IPS-20b (cell line): ENCODE data around the gene CEBPB.
"Not testable (repeated sequence)": the region's sequence is repeated elsewhere in the genome, so short reads cannot be mapped to it uniquely, and the experiment has no call there.

Experiments
- H3K27ac ChIP-seq: one replicate; pipeline ENCODE4 v1.5.1; 2013; ENCODE audit warnings: low read length
- H3K27me3 ChIP-seq: 2 replicates; pipeline ENCODE4 v1.6.1; 2013; ENCODE audit warnings: mild to moderate bottlenecking, low read length, inconsistent platforms; ENCODE audit not compliant: insufficient read depth
- H3K36me3 ChIP-seq: 2 replicates; pipeline ENCODE4 v1.6.1; 2013; ENCODE audit warnings: low read depth, mild to moderate bottlenecking, inconsistent platforms, low read length, moderate library complexity; ENCODE audit not compliant: insufficient read depth
- H3K4me1 ChIP-seq: 2 replicates; pipeline ENCODE4 v1.6.1; 2013; ENCODE audit warnings: mild to moderate bottlenecking, control low read depth, inconsistent platforms, low read length, moderate library complexity; ENCODE audit not compliant: insufficient read depth
- H3K4me3 ChIP-seq: 2 replicates; pipeline ENCODE4 v1.5.1; 2013; ENCODE audit warnings: mild to moderate bottlenecking, low read length, inconsistent platforms
- H3K9ac ChIP-seq: 2 replicates; pipeline ENCODE4 v1.6.1; 2013; ENCODE audit warnings: low read depth, mild to moderate bottlenecking, inconsistent platforms, low read length, moderate library complexity
- H3K9me3 ChIP-seq: 2 replicates; pipeline ENCODE4 v1.6.1; 2013; ENCODE audit warnings: mild to moderate bottlenecking, low read depth, low read length, inconsistent platforms; ENCODE audit not compliant: insufficient read depth

CEBPB gene

DNA sequence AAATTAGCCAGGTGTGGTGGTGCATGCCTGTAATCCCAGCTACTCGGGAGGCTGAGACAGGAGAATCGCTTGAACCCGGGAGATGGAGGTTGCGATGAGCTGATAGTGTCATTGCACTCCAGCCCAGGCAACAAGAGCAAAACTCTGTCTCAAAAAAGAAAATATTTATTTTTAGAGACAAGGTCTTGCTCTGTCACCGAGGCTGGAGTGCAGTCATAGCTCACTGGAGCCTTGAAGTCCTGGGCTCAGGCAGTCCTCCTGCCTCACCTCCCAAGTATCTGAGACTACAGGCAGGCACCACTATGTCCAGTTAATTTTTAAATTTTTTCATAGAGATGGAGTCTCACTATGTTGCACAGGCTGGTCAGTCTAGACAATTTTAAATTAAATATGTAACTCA is 16.2 kb upstream of the CEBPB start:
- no peak overlapping the region for H3K4me3 ChIP-seq
- peaks cover 5% of the 10 kb centered on the region; the same call in 1 of the 2 replicates for H3K4me1 ChIP-seq
- H3K27ac ChIP-seq: no peak overlapping the region
- no peaks in the 10 kb centered on the region for H3K27me3 ChIP-seq
- no peaks in the 10 kb centered on the region for H3K9me3 ChIP-seq
- no peak overlapping the region for H3K9ac ChIP-seq
- no peaks in the 10 kb centered on the region for H3K36me3 ChIP-seq

DNA sequence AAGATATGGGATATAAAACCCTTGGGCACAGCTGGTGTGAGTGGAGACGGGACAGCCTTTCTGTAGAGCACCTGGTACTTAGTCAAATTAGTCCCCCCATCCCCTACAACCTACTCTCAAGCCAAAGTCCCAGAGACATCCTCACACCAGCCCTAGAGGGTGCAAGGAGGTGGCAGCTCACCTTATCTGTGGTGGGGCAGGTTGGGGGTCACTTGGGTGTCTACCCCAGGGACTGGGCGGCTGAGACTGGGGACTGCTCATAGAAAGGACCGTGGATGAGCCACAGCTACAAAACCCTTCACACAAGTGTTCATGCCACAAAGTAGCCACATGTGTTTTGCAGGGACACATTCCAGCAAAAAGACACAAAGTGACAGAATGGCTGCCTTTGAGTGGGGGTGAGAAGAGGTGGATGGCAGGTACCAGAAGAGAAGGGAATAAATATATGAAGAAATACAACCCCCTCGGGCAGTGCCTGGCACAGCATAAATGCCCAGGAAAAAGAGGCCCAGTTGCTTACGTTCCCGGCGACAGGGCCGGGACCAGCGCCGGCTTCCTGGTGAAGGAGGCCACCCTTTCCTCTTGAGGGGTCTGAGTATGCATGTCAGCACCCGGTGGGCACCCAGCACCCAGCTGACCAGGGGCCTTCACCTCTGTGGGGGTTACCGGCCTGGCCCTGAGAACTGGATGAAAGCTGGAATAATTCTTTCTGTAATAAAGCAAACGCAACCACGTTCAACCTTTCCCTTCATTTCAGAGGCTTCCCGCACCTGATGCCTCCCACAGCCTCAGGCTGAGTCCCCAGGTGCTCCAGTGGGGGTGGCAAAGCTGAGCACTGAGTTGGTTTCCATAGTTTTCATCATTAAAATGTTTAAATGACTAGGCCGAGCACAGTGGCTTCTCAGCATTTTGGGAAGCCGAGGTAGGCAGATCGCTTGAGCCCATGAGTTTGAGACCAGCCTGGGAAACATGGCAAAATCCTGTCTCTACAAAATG is 14.4 kb upstream of the CEBPB start:
- no peak overlapping the region for H3K4me3 ChIP-seq
- H3K9me3 ChIP-seq: no peaks in the 10 kb centered on the region
- H3K27me3 ChIP-seq: no peaks in the 10 kb centered on the region
- H3K4me1 ChIP-seq: peaks cover 5% of the 10 kb centered on the region; the same call in 1 of the 2 replicates
- H3K27ac ChIP-seq: no peak overlapping the region
- no peaks in the 10 kb centered on the region for H3K36me3 ChIP-seq
- H3K9ac ChIP-seq: no peak overlapping the region

DNA sequence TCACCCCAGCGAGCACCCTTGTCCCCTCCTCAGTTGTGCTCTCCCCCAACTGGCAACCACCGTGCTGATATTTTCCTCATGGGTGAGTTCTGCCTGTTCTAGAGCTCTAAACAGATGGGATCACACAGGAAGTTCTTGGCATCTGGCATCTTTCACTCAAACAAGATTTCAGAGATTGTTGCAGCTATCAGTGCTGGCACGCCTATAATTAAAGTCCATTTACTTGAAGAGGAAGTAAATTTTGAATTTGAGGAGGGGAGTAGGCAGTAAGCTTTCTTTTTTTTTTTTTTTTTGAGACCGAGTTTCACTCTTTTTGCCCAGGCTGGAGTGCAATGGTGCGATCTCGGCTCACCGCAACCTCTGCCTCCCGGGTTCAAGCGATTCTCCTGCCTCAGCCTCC is 12.0 kb upstream of the CEBPB start:
- H3K27me3 ChIP-seq, H3K27ac ChIP-seq, H3K36me3 ChIP-seq, H3K9ac ChIP-seq, H3K4me1 ChIP-seq, H3K9me3 ChIP-seq, H3K4me3 ChIP-seq: not testable (repeated sequence)

GRCh38 chr20:50181344-50181743 is 9.3 kb upstream of the CEBPB start:
- H3K4me1 ChIP-seq: no peaks in the 10 kb centered on the region
- no peaks in the 10 kb centered on the region for H3K9me3 ChIP-seq
- peaks cover 8% of the 10 kb centered on the region; the same call in 1 of the 2 replicates for H3K27me3 ChIP-seq
- no peak overlapping the region for H3K27ac ChIP-seq
- no peaks in the 10 kb centered on the region for H3K36me3 ChIP-seq
- no peak overlapping the region for H3K9ac ChIP-seq
- no peak overlapping the region for H3K4me3 ChIP-seq

- Histone ChIP-seq H3K27me3 (peaks cover 8% of the 10 kb centered on the region; the same call in 1 of the 2 replicates), H3K9ac (no peak overlapping the region), H3K27ac (no peak overlapping the region), H3K9me3 (no peaks in the 10 kb centered on the region), H3K4me1 (peaks cover 2% of the 10 kb centered on the region; the same call in 1 of the 2 replicates), H3K36me3 (no peaks in the 10 kb centered on the region), H3K4me3 (no peak overlapping the region)
These were observed 8.3 kb upstream of the CEBPB start for GRCh38 chr20:50182346-50182745.

DNA sequence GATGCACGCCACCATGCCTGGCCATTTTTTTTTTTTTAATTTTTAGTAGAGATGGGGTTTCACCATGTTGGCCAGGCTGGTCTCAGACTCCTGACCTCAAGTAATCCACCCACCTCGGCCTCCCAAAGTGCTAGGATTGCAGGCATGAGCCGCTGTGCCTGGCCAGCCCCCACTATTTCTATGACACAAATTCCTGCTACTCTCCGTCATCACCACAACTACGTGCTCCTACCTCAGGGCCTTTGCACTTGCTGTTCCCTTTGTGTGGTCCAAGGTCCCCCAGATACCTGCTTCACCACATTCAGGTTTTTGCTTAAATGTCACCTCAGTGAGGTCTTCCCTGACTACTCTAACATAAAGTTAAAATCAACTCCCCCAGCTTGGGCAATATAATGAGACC is 5.2 kb upstream of the CEBPB start:
- no peak overlapping the region for H3K27ac ChIP-seq
- no peaks in the 10 kb centered on the region for H3K9me3 ChIP-seq
- peaks cover 8% of the 10 kb centered on the region; the same call in 1 of the 2 replicates for H3K27me3 ChIP-seq
- H3K4me3 ChIP-seq: no peak overlapping the region
- no peak overlapping the region for H3K9ac ChIP-seq
- H3K4me1 ChIP-seq: peaks cover 2% of the 10 kb centered on the region; the same call in 1 of the 2 replicates
- no peaks in the 10 kb centered on the region for H3K36me3 ChIP-seq

- no peak overlapping the region for H3K27ac ChIP-seq
These were observed 4.3 kb upstream of the CEBPB start for GRCh38 chr20:50186151-50186885.

DNA sequence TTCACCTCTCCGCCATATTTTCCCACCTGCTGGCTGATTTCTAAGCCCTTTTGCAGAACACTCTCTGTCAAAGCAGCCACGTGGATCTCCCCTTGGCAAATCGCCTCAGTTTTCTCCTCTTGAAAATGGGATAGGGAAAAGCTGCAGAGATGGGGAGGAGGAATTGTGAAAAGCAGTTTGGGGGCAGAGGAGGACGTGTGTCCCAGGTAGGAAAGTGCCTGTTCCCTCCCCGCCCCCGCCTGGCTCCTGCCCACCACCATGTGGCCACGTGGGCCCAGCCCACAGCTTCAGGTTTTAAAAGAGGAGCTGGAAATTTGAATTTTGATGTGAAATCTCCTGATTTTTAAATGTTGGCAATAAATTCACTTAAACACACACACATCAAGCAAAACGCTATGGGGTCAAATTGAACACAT is 3.6 kb upstream of the CEBPB start:
- peaks cover 2% of the 10 kb centered on the region; the same call in 1 of the 2 replicates for H3K4me1 ChIP-seq
- H3K4me3 ChIP-seq: no peak overlapping the region
- H3K27me3 ChIP-seq: peaks cover 8% of the 10 kb centered on the region; the same call in 1 of the 2 replicates
- H3K36me3 ChIP-seq: no peaks in the 10 kb centered on the region
- H3K27ac ChIP-seq: no peak overlapping the region
- H3K9ac ChIP-seq: no peak overlapping the region
- no peaks in the 10 kb centered on the region for H3K9me3 ChIP-seq

More at GRCh38 chr20:50186151-50186885, 4.3 kb upstream of the CEBPB start:
- peaks cover 2% of the 10 kb centered on the region; the same call in 1 of the 2 replicates for H3K4me1 ChIP-seq
- peaks cover 8% of the 10 kb centered on the region; the same call in 1 of the 2 replicates for H3K27me3 ChIP-seq
- H3K36me3 ChIP-seq: no peaks in the 10 kb centered on the region
- no peak overlapping the region for H3K9ac ChIP-seq
- no peaks in the 10 kb centered on the region for H3K9me3 ChIP-seq
- H3K4me3 ChIP-seq: no peak overlapping the region

DNA sequence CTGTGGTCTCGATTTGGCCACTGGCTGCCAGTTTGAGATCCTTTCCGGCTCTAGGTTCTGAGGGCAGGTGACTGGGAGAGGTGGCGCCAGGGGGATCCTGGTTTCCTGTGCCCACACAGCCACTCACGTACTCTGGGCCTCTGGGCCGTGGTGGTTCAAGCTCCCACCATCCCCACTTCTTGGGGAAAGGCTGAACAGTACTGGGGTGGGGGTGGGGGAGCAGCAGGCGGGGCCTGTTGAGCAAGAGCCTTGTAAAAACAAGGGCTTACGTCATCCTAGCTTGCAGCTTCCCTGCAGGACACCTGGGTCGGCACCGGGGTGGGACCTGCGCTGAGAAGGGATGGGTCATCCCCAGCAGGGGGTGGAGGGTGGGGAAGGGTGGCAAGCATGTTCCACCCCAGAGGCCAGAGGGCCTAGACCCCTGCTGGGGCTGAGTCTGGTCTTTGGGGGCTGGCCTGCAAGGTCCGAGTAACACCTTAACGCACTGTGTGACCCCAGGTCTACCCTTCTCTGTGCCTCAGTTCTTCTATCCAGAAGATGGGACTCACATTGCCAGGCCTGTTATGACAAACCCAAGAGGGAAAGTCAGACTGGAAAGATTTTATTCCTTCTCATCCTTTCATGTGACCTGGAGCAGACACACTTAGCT is 3.1 kb upstream of the CEBPB start:
- peaks cover 2% of the 10 kb centered on the region; the same call in 1 of the 2 replicates for H3K4me1 ChIP-seq
- no peak overlapping the region for H3K27ac ChIP-seq
- no peaks in the 10 kb centered on the region for H3K36me3 ChIP-seq
- no peak overlapping the region for H3K4me3 ChIP-seq
- H3K9ac ChIP-seq: no peak overlapping the region
- peaks cover 8% of the 10 kb centered on the region; the same call in 1 of the 2 replicates for H3K27me3 ChIP-seq
- no peaks in the 10 kb centered on the region for H3K9me3 ChIP-seq

- Histone ChIP-seq H3K27ac (no peak overlapping the region), H3K9me3 (no peaks in the 10 kb centered on the region), H3K4me1 (peaks cover 4% of the 10 kb centered on the region; the same call in 1 of the 2 replicates), H3K27me3 (peaks cover 8% of the 10 kb centered on the region; the same call in 1 of the 2 replicates), H3K36me3 (no peaks in the 10 kb centered on the region), H3K4me3 (no peak overlapping the region), H3K9ac (no peak overlapping the region)
These were observed 2.3 kb upstream of the CEBPB start for GRCh38 chr20:50188287-50188688.
